Peyer's patch (tissue), 4 donors: Measurements from ENCODE around the gene TIPRL.

Experiments used
- POLR2A ChIP-seq, 2 donors: fragments of 450-650 bp; IDR thresholded peaks; one replicate each; pipeline ENCODE4 v1.5.1; 2017; ENCODE audit warnings: antibody characterized with exemption in 2 of 2, mild to moderate bottlenecking in 2 of 2, moderate library complexity in 2 of 2
- TF ChIP-seq, protein P1 (sequence below), 6 experiments: fragments of 450-650 bp in 4 of 6; fragments of 200-600 bp in 2 of 6; sonication (generic) in 1 of 6; IDR thresholded peaks; one replicate each; pipeline ENCODE4 v1.5.1; 2017 to 2019; ENCODE audit warnings: antibody characterized with exemption in 6 of 6, mild to moderate bottlenecking in 3 of 6, moderate library complexity in 1 of 6

DNA sequence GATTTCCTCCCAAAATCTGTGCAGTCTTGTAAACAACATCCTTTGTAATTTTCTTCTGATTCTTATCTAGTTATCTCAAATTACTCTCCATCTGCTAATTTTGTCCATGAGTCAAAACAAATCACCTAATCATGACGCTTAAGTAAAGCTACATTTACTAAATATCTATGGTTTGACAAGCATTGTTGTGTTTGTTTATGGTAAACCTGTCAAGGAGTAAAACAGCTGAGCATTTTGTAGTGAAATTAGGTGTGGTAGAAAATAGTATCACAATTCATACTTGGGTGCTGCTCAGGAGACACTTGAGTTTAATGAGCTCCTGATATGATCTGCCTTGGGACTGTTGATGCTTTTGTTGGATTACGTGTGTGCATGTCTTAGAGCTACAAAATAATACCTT lies 11.6 kb downstream of the TIPRL start:
- TF ChIP-seq, protein P1, sequence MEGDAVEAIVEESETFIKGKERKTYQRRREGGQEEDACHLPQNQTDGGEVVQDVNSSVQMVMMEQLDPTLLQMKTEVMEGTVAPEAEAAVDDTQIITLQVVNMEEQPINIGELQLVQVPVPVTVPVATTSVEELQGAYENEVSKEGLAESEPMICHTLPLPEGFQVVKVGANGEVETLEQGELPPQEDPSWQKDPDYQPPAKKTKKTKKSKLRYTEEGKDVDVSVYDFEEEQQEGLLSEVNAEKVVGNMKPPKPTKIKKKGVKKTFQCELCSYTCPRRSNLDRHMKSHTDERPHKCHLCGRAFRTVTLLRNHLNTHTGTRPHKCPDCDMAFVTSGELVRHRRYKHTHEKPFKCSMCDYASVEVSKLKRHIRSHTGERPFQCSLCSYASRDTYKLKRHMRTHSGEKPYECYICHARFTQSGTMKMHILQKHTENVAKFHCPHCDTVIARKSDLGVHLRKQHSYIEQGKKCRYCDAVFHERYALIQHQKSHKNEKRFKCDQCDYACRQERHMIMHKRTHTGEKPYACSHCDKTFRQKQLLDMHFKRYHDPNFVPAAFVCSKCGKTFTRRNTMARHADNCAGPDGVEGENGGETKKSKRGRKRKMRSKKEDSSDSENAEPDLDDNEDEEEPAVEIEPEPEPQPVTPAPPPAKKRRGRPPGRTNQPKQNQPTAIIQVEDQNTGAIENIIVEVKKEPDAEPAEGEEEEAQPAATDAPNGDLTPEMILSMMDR (IDR thresholded peaks at IDR 0.05), result no peak
- no peak for TF ChIP-seq POLR2A (IDR thresholded peaks at IDR 0.05)
